ENCODE data around the gene RELT. TPM values are rescaled to one million over a fixed set of nuclear protein-coding genes. Genes with fewer than 3 reads are reported as not detected.
"Not testable (repeated sequence)": the region's sequence is repeated elsewhere in the genome, so short reads cannot be mapped to it uniquely, and the experiment has no call there.

Gene RELT
- total and polyA plus RNA-seq, 9 donors = 3.2 to 4.3 (median 3.7) TPM

DNA sequence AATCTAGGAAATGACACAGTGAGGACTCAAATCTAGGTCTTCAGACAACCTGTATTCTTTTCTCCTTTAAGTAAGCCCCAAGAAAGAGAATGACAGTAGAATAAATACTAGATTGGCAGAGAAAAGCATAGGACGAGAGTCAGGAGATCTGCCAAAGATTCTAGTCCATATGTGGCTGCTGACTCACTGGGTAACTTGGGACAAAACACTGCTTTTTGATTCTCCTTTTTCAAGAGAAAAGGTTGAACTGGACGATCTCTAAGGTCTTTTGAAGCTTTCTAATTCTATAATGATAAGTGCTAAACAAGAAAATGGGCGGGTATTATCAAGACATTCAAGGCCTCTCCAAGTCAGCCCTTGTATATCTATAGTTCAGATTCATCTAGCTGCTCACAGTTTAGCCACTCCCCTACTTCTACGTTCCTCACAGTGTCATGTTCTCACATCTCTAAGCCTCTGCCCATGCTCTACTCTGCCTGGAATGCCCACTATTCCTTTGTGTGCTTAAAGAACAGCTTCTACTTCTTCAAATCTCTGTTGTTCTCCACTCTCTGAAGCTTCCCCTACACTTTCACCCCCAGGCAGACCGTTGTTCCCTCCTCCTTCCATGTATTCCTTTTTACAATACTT lies 53.0 kb downstream of the RELT start:
- WGBS (ENCODE audit: insufficient coverage) = 56% methylated on average over 4 of the region's 5 CpGs
- peaks cover 6% of the 10 kb centered on the region for H3K36me3 ChIP-seq (ENCODE audit: control insufficient read depth, insufficient read depth, low read length)
- DNase-seq = no peak

DNA sequence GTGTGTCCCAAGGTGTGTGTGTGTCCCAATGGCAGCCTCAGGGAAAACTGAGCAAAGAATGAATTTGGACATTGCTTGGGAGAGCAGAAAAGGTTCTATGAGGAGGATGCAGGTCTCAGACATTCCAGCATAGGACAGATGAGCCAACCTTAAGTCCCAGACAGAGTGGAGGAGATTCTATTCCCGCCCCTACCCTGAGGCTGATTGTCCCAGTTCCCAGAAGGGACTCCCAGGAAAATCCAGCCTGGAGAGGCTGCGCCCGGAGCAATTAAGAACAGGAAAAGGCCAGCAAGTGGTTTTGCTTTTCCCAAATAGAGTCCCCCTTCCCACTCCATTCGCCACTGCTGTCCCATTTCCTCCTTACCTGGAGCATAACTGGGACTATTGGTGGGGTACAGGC lies 54.1 kb downstream of the RELT start:
- Histone ChIP-seq H3K4me3 (ENCODE audit: low read length) (no peak overlapping the region), H3K36me3 (ENCODE audit: control insufficient read depth, insufficient read depth, low read length) (peaks cover 6% of the 10 kb centered on the region), H3K27me3 (ENCODE audit: control insufficient read depth, insufficient read depth, low read length) (no peaks in the 10 kb centered on the region), H3K27ac (ENCODE audit: low read length) (no peak overlapping the region), H3K4me1 (ENCODE audit: control insufficient read depth, insufficient read depth, low read length) (peaks cover 17% of the 10 kb centered on the region), H3K9me3 (replicated peaks; ENCODE audit: control insufficient read depth, low read depth, low read length) (no peaks in the 10 kb centered on the region)
- WGBS (ENCODE audit: insufficient coverage) = 80% methylated on average over 3 of the region's 4 CpGs
- no peak for DNase-seq

More for the DNA sequence above, 53.0 kb downstream of the RELT start:
- H3K4me1 ChIP-seq (ENCODE audit: control insufficient read depth, insufficient read depth, low read length) = peaks cover 20% of the 10 kb centered on the region
- H3K27me3 ChIP-seq (ENCODE audit: control insufficient read depth, insufficient read depth, low read length) = no peaks in the 10 kb centered on the region
- no peaks in the 10 kb centered on the region for H3K9me3 ChIP-seq (replicated peaks; ENCODE audit: control insufficient read depth, low read depth, low read length)
- no peak overlapping the region for H3K27ac ChIP-seq (ENCODE audit: low read length)
- H3K4me3 ChIP-seq (ENCODE audit: low read length) = no peak overlapping the region

DNA sequence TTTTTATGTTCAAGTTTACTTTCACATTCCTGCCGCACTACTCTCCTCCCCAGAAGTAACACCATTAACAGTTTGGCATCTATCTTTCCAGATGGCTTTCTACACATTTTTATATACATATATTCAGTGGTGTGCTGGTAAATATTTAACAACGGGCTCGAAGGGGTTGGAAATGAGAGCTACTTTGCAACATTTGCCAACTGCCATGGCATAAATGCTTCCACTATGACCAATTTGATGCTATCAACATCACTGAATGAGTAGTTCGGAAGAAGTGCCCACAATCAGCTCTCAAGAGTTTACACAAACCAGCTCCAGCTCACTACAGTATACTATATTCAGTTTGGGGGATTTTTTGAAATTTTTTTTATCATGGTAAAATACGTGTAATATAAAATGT lies 55.2 kb downstream of the RELT start:
- WGBS (ENCODE audit: insufficient coverage) = no CpG with 5 or more reads among the region's 5 CpGs
- Histone ChIP-seq H3K27me3 (ENCODE audit: control insufficient read depth, insufficient read depth, low read length) (no peaks in the 10 kb centered on the region), H3K27ac (ENCODE audit: low read length) (no peak overlapping the region), H3K36me3 (ENCODE audit: control insufficient read depth, insufficient read depth, low read length) (peaks cover 6% of the 10 kb centered on the region), H3K4me3 (ENCODE audit: low read length) (no peak overlapping the region), H3K4me1 (ENCODE audit: control insufficient read depth, insufficient read depth, low read length) (peaks cover 7% of the 10 kb centered on the region), H3K9me3 (replicated peaks; ENCODE audit: control insufficient read depth, low read depth, low read length) (no peaks in the 10 kb centered on the region)
- no peak for DNase-seq

DNA sequence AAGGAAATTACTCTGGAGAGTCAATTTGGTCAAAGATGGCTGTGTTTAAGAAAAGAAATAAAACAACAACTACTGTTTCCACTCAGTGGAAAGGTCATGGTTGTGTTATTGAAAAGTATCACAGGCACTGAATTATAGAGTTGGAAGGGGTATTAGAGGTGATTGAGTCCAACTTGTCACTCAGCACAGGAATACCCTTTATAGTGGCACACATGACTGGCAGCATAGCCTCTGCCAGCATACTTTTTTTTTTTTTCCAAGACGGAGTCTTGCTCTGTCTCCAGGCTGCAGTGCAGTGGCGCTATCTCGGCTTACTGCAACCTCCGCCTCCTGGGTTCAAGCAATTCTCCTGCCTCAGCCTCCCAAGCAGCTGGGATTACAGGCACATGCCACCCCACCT lies 60.7 kb downstream of the RELT start:
- DNase-seq; H3K36me3 ChIP-seq (ENCODE audit: control insufficient read depth, insufficient read depth, low read length); H3K4me1 ChIP-seq (ENCODE audit: control insufficient read depth, insufficient read depth, low read length); H3K9me3 ChIP-seq (replicated peaks; ENCODE audit: control insufficient read depth, low read depth, low read length); H3K27me3 ChIP-seq (ENCODE audit: control insufficient read depth, insufficient read depth, low read length); H3K4me3 ChIP-seq (ENCODE audit: low read length); H3K27ac ChIP-seq (ENCODE audit: low read length): not testable (repeated sequence)
- WGBS (ENCODE audit: insufficient coverage) = 67% methylated on average over 1 of the region's 4 CpGs

DNA sequence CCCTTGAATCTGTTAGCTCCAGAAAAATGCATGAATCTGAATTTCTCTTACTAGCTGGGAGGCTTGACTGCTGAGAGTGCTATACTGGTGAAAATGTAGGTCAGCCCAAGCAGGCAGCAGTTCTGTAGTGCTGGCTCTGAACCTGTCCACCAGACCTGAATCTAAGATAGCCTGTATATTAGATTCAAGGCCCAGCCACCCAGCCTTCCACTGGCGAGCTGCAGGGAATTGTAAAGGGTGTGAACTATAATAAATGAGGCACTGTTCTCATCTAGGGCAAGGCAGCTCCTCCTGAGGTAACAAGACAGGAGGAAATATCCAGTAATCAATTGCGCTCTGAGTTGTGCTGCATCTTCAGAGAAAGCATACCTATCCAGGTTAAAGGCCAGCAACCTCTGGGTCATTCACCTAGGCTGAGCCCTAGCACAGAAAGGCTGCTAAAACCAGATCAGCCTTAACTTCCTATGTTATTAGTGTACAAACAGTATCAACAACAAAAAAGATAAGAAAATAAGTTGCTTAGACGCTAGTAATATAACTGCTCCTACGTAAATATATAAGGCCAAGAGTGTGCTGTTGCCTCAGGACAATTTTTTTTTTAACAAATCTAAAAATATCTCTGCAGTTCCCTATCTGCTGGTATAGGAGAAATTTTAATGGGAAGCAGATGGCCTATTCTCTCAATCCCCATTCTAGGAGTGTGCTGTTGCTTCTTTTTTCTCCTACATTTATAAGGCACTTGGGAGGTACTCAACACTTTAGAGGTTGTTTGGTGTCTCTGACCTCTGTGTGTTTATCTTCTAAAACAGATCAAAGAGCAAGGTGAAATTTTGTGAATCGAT lies 63.0 kb downstream of the RELT start:
- H3K27me3 ChIP-seq (ENCODE audit: control insufficient read depth, insufficient read depth, low read length) = no peaks in the 10 kb centered on the region
- H3K36me3 ChIP-seq (ENCODE audit: control insufficient read depth, insufficient read depth, low read length) = no peaks in the 10 kb centered on the region
- H3K9me3 ChIP-seq (replicated peaks; ENCODE audit: control insufficient read depth, low read depth, low read length) = no peaks in the 10 kb centered on the region
- peak; percentile 84 for DNase-seq
- peaks cover 7% of the 10 kb centered on the region for H3K4me1 ChIP-seq (ENCODE audit: control insufficient read depth, insufficient read depth, low read length)
- H3K27ac ChIP-seq (ENCODE audit: low read length) = peak overlapping the region; percentile 65
- no CpG with 5 or more reads among the region's 5 CpGs for WGBS (ENCODE audit: insufficient coverage)
- H3K4me3 ChIP-seq (ENCODE audit: low read length) = no peak overlapping the region

DNA sequence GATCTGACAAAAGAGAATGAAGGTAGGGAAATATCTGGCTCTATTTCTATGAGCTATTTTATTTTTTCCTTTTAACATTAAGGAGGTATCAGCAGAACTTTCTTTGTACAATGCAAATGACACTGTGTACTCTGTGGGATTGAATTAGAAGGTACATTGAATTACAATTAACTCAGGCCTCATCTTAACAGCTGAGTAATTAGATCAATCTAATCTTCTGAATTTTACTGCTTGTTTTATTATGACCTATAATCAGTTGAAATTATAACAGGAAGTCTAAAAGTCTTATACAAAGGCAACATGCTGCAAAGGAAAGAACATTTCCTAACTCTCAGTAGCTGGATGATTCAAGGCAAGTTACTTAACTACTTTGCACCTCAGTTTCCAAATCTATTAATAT lies 69.8 kb downstream of the RELT start:
- Histone ChIP-seq H3K4me1 (ENCODE audit: control insufficient read depth, insufficient read depth, low read length) (no peaks in the 10 kb centered on the region), H3K27me3 (ENCODE audit: control insufficient read depth, insufficient read depth, low read length) (no peaks in the 10 kb centered on the region), H3K9me3 (replicated peaks; ENCODE audit: control insufficient read depth, low read depth, low read length) (no peaks in the 10 kb centered on the region), H3K4me3 (ENCODE audit: low read length) (no peak overlapping the region), H3K36me3 (ENCODE audit: control insufficient read depth, insufficient read depth, low read length) (peaks cover 2% of the 10 kb centered on the region), H3K27ac (ENCODE audit: low read length) (no peak overlapping the region)
- no peak for DNase-seq

DNA sequence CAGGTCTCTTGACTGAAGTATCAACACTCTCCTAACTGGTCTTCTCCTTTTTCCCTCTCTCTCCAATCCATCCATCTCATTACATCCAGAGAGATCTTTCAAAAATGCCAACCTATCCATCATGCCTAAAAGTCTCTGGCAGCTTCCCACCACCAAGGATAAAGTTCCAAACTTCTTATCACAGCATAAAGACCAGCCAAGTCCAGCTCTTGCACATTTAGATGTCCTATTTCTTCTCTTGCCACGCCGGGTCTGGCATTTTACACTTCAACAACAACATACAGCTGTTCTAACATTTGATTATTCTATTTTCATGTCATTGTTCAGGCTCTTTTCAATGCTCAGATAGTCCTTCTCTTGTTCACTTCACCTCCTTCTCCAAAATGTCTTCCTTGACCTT lies 70.6 kb downstream of the RELT start:
- Histone ChIP-seq H3K4me1 (ENCODE audit: control insufficient read depth, insufficient read depth, low read length) (no peaks in the 10 kb centered on the region), H3K27me3 (ENCODE audit: control insufficient read depth, insufficient read depth, low read length) (no peaks in the 10 kb centered on the region), H3K27ac (ENCODE audit: low read length) (no peak overlapping the region), H3K36me3 (ENCODE audit: control insufficient read depth, insufficient read depth, low read length) (peaks cover 2% of the 10 kb centered on the region), H3K4me3 (ENCODE audit: low read length) (no peak overlapping the region), H3K9me3 (replicated peaks; ENCODE audit: control insufficient read depth, low read depth, low read length) (no peaks in the 10 kb centered on the region)
- WGBS (ENCODE audit: insufficient coverage) = 100% methylated on average over 2 of the region's 2 CpGs
- DNase-seq = no peak

Other genes with a start within 250 kb of the RELT start
- 13.7 TPM for gene FCHSD2, start 234.1 kb upstream of the RELT start, total RNA-seq
- 10 to 100 TPM; 18.4 to 29.3 (median 25.4) TPM for gene FCHSD2, start 234.1 kb upstream of the RELT start, polyA plus RNA-seq (ENCODE audit: insufficient read depth in 1 of 8, insufficient read length in 8 of 8, low replicate concordance in 1 of 8)
- 0.84 TPM for gene P2RY2, start 158.1 kb upstream of the RELT start, total RNA-seq
- 1 to 10 TPM in 5 of 8 donors, under 1 TPM in 3; 0.43 to 1.7 (median 1.0) TPM for gene P2RY2, start 158.1 kb upstream of the RELT start, polyA plus RNA-seq (ENCODE audit: insufficient read depth in 1 of 8, insufficient read length in 8 of 8, low replicate concordance in 1 of 8)
- gene P2RY6, start 104.1 kb upstream of the RELT start, total RNA-seq = 0.53 TPM
- 1 to 10 TPM in 7 of 8 donors, under 1 TPM in 1; 0.82 to 1.9 (median 1.5) TPM for gene P2RY6, start 104.1 kb upstream of the RELT start, polyA plus RNA-seq (ENCODE audit: insufficient read depth in 1 of 8, insufficient read length in 8 of 8, low replicate concordance in 1 of 8)
- gene ARHGEF17, start 68.1 kb upstream of the RELT start, total RNA-seq = 23.8 TPM
- gene ARHGEF17, start 68.1 kb upstream of the RELT start, polyA plus RNA-seq (ENCODE audit: insufficient read depth in 1 of 8, insufficient read length in 8 of 8, low replicate concordance in 1 of 8) = 10 to 100 TPM; 39.1 to 64.4 (median 50.8) TPM
- gene FAM168A, start 221.7 kb downstream of the RELT start, total RNA-seq = 18.9 TPM
- gene FAM168A, start 221.7 kb downstream of the RELT start, polyA plus RNA-seq (ENCODE audit: insufficient read depth in 1 of 8, insufficient read length in 8 of 8, low replicate concordance in 1 of 8) = 10 to 100 TPM; 17.6 to 35.4 (median 25.9) TPM